IPS-20b (cell line): ENCODE results near the gene PAK1IP1.
"Not testable (repeated sequence)": the region's sequence is repeated elsewhere in the genome, so short reads cannot be mapped to it uniquely, and the experiment has no call there.

Experiments
- H3K27ac ChIP-seq: one replicate; pipeline ENCODE4 v1.5.1; 2013; ENCODE audit warnings: low read length
- H3K27me3 ChIP-seq: 2 replicates; pipeline ENCODE4 v1.6.1; 2013; ENCODE audit warnings: mild to moderate bottlenecking, low read length, inconsistent platforms; ENCODE audit not compliant: insufficient read depth
- H3K36me3 ChIP-seq: 2 replicates; pipeline ENCODE4 v1.6.1; 2013; ENCODE audit warnings: low read depth, mild to moderate bottlenecking, inconsistent platforms, low read length, moderate library complexity; ENCODE audit not compliant: insufficient read depth
- H3K4me1 ChIP-seq: 2 replicates; pipeline ENCODE4 v1.6.1; 2013; ENCODE audit warnings: mild to moderate bottlenecking, control low read depth, inconsistent platforms, low read length, moderate library complexity; ENCODE audit not compliant: insufficient read depth
- H3K4me3 ChIP-seq: 2 replicates; pipeline ENCODE4 v1.5.1; 2013; ENCODE audit warnings: mild to moderate bottlenecking, low read length, inconsistent platforms
- H3K9ac ChIP-seq: 2 replicates; pipeline ENCODE4 v1.6.1; 2013; ENCODE audit warnings: low read depth, mild to moderate bottlenecking, inconsistent platforms, low read length, moderate library complexity
- H3K9me3 ChIP-seq: 2 replicates; pipeline ENCODE4 v1.6.1; 2013; ENCODE audit warnings: mild to moderate bottlenecking, low read depth, low read length, inconsistent platforms; ENCODE audit not compliant: insufficient read depth

Gene PAK1IP1

DNA sequence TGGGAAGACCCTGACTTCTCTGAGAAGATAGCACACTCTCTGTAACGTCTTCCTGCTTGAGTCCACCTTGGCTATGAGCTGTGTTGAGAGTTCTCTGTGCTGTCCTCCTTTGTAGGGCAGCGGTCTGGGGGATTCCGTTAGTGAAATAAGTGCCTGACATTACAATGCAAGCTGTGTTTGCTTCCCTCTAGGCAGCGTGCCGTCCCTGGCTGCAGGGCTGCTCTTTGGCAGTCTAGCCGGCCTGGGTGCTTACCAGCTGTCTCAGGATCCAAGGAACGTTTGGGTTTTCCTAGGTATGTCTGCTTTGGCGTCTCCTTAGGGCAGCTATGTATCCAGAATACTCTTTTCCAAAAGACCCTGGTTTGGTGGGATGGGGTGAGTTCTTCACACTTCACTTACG lies 30.9 kb downstream of the PAK1IP1 start:
- no peak overlapping the region for H3K27ac ChIP-seq
- no peaks in the 10 kb centered on the region for H3K27me3 ChIP-seq
- H3K36me3 ChIP-seq = peaks cover 48% of the 10 kb centered on the region
- H3K9ac ChIP-seq = no peak overlapping the region; the same call in 1 of the 2 replicates
- peaks cover 11% of the 10 kb centered on the region for H3K4me1 ChIP-seq
- H3K4me3 ChIP-seq = no peak overlapping the region
- H3K9me3 ChIP-seq = no peaks in the 10 kb centered on the region

DNA sequence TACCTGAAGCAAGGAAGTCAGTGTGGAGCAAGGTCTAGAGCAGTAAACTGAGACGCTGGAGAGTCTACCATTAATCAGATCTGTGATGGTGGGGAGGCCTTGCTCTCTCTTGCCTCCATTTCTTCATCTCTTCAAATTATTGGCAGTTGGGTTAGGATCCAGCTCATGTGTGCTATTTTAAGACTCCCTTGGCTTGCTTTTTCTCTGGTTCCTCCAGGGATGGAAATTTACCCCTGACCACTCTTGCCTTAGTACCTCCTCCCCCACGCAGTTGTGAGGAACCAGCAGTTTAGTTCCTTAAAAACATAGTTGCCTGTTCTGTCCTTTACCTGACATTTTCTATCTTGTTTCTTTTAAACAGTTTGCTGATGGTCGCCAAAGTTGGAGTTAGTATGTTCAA lies 35.5 kb downstream of the PAK1IP1 start:
- Histone ChIP-seq H3K27ac (no peak overlapping the region), H3K4me1 (no peaks in the 10 kb centered on the region), H3K4me3 (no peak overlapping the region), H3K36me3 (peaks cover 73% of the 10 kb centered on the region), H3K9me3 (no peaks in the 10 kb centered on the region), H3K27me3 (no peaks in the 10 kb centered on the region), H3K9ac (no peak overlapping the region)

DNA sequence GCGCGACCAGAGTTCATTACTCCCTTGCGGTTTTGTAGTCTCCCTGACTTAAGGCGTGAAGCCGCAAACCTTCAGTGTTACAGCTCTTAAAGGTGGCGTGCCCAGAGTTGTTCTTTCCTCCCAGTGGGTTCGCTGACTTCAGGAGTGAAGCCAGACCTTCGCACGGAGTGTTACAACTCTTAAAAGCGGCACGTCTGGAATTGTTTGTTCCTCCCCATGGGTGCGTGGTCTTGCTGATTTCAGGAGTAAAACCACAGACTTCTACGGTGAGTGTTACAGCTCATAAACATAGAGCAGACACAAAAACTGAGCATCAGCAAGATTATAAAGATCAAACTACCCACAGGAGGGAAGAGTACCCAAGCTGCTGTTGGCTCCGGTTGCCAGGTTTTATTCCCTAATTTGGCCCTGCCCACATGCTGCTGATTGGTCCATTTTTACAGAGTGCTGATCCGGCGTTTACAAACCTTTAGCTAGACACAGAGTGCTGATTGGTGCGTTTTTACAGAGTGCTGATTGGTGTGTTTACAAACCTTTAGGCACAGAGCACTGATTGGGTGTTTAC lies 38.5 kb downstream of the PAK1IP1 start:
- H3K4me1 ChIP-seq = no peaks in the 10 kb centered on the region
- no peaks in the 10 kb centered on the region for H3K9me3 ChIP-seq
- H3K36me3 ChIP-seq = peaks cover 50% of the 10 kb centered on the region
- no peak overlapping the region for H3K27ac ChIP-seq
- no peak overlapping the region for H3K4me3 ChIP-seq
- H3K27me3 ChIP-seq = no peaks in the 10 kb centered on the region
- H3K9ac ChIP-seq = no peak overlapping the region

DNA sequence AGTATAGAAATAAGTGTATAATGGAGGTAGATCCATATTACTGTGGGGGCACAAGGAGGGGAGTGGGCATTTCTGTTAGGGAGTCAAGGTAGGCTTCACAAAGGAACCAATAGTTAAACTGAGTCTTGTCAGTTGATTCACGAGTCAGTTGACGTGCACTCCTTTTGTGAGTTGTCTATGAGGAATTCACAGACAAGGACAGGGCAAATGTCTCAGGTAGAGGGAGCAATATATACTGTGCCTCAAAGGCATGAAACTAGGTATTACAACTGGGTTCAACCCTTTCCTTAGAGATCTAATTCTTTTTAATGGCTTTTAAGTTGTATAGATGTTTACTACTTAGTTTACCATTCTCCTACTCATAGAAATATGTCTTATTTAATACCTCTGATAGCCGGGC lies 39.1 kb downstream of the PAK1IP1 start:
- Histone ChIP-seq H3K4me1 (no peaks in the 10 kb centered on the region), H3K27me3 (no peaks in the 10 kb centered on the region), H3K36me3 (peaks cover 43% of the 10 kb centered on the region), H3K9me3 (no peaks in the 10 kb centered on the region), H3K9ac (no peak overlapping the region), H3K4me3 (no peak overlapping the region), H3K27ac (no peak overlapping the region)

DNA sequence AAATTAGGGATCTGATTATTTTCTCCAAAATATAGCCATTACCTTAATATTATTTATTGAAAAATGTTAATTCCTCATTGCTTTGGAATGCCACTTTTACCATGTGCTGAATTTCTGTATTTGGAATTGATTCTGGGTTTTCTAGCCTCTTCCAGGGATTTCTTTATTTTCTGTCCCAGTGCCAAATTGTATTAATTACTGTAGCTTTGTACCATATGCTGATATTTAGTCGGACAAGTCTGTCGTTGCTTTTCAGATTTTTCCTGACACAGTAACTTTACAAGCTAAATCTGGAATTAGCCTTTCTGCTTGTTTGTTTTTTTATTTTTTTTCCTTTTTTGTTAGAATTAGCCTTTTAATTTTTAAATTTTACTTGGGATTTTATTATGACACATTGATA lies 42.0 kb downstream of the PAK1IP1 start:
- Histone ChIP-seq H3K4me1 (no peaks in the 10 kb centered on the region), H3K4me3 (no peak overlapping the region), H3K9me3 (no peaks in the 10 kb centered on the region), H3K27ac (no peak overlapping the region), H3K27me3 (no peaks in the 10 kb centered on the region), H3K9ac (no peak overlapping the region), H3K36me3 (peaks cover 18% of the 10 kb centered on the region)

DNA sequence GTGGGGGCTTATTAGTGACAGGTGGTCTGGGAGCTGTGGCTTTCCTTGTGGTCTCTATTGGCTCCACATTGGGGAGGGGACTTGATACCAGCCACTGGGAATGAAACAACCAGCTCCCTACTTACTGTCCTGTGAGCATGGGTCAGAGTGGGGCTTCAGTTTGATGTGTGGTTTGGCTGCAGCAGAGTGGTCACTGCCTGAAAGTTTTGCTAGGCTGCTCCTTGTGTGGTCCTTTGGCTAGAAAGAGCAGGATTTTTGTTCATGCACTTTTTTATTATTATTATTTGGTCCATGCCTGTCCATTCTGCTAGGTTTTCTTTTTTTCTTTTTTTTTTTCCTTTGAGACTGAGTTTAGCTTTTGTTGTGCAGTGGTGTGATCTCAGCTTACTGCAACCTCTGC lies 45.3 kb downstream of the PAK1IP1 start:
- H3K36me3 ChIP-seq = no peaks in the 10 kb centered on the region
- 0 out of 2 replicates have a peak, but pooled peaks cover 2% of the 10 kb centered on the region for H3K4me1 ChIP-seq
- no peak overlapping the region for H3K9ac ChIP-seq
- H3K9me3 ChIP-seq = no peaks in the 10 kb centered on the region
- H3K27me3 ChIP-seq = no peaks in the 10 kb centered on the region
- H3K27ac ChIP-seq = no peak overlapping the region
- no peak overlapping the region for H3K4me3 ChIP-seq

DNA sequence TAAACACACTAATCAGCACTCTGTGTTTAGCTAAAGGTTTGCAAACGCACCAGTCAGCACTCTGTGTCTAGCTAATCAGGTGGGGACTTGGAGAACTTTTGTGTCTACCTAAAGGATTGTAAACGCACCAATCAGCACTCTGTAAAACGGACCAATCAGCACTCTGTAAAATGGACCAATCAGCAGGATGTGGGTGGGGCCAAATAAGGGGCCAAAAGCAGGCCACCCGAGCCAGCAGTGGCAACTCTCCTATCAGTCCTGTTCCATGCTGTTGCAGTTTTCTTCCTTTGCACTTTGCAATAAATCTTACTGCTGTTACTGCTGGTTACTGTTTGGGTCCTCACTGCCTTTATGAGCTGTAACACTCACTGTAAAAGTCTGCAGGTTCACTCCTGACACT lies 46.9 kb downstream of the PAK1IP1 start:
- H3K4me3 ChIP-seq, H3K9ac ChIP-seq, H3K9me3 ChIP-seq, H3K27ac ChIP-seq, H3K36me3 ChIP-seq, H3K27me3 ChIP-seq, H3K4me1 ChIP-seq: not testable (repeated sequence)

DNA sequence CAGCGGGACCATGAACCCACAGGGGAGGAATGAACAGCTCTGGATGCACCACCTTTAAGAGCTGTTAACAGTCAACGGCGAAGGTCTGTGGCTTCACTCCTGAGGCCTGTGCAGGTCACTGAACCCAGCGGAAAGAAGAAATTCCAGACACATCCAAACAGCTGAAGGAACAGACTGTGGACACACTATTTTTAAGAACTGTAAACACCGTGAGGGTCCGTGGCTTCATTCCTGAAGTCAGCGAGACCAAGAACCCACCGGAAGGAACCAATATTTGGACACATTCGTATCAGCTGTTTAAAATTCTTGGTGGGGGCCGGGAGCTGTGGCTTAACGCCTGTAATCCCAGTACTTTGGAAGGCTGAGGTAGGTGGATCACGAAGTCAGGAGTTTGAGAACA lies 47.5 kb downstream of the PAK1IP1 start:
- Histone ChIP-seq H3K9ac (no peak overlapping the region), H3K27ac (no peak overlapping the region), H3K4me3 (no peak overlapping the region), H3K9me3 (no peaks in the 10 kb centered on the region), H3K36me3 (no peaks in the 10 kb centered on the region), H3K4me1 (peaks cover 11% of the 10 kb centered on the region; the same call in 1 of the 2 replicates), H3K27me3 (no peaks in the 10 kb centered on the region)

DNA sequence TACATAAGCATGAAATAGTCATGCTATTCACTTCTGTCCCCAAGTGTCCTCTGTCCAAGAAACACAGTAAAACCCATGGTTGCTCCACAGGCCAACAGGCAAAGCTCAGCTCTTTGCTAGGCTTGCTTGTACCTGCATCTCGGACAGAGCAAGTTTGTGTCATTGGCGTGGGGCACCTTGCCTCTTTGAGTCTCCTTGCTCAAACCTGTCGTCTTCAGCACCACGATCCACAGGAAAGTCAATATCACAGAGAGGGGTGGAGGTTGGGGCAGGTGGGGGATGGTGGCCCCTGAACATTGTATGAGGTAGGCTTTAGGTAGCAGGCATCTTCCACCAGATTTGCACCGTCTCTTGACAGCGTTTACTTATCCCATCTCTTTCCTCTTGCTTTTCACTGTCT lies 48.7 kb downstream of the PAK1IP1 start:
- Histone ChIP-seq H3K36me3 (no peaks in the 10 kb centered on the region), H3K9me3 (no peaks in the 10 kb centered on the region), H3K27me3 (no peaks in the 10 kb centered on the region), H3K27ac (no peak overlapping the region), H3K9ac (no peak overlapping the region), H3K4me3 (no peak overlapping the region), H3K4me1 (peaks cover 12% of the 10 kb centered on the region; the same call in 1 of the 2 replicates)

DNA sequence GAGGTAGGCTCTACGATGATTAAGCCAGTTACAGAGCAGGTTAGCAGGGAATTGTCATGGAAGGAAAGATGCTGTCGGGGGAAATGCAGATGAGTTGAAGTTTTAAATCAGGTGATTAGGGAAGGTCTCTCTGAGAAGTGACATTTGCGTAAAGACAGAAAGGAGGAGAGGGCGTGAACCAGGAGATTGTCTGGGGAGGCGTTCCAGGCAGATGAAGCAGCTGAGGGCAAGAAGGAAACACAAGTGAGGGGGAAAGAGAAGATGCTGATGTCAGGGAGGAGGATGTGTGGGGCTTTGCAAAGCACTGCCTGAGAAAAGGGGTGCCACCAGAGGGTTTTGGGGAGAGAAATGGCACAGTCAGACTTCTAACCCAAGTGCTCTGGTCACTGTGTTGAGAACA lies 50.3 kb downstream of the PAK1IP1 start:
- Histone ChIP-seq H3K4me1 (peaks cover 16% of the 10 kb centered on the region), H3K9ac (no peak overlapping the region), H3K4me3 (no peak overlapping the region), H3K27me3 (no peaks in the 10 kb centered on the region), H3K27ac (no peak overlapping the region), H3K9me3 (no peaks in the 10 kb centered on the region), H3K36me3 (peaks cover 14% of the 10 kb centered on the region)

DNA sequence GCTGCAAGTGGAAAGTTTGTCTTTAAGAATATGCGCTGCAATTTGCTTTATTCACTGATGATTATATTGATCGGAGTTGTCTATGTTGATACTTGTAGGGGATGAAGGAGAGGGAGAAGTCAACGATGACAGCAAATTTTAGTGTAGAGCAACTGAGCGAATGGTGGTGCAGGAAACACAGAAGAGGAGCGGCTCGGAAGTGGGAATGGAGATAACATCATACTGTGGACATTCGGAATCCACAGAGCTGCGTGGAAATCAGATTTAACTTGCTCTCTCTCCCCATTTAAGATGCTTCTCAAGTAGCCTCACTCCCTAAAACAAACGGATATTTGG lies 52.1 kb downstream of the PAK1IP1 start:
- Histone ChIP-seq H3K4me3 (peak overlapping the region; percentile 99), H3K27ac (no peak overlapping the region), H3K9me3 (no peaks in the 10 kb centered on the region), H3K4me1 (peaks cover 16% of the 10 kb centered on the region), H3K27me3 (no peaks in the 10 kb centered on the region), H3K9ac (peak overlapping the region; percentile 73; the same call in 1 of the 2 replicates), H3K36me3 (peaks cover 32% of the 10 kb centered on the region)

DNA sequence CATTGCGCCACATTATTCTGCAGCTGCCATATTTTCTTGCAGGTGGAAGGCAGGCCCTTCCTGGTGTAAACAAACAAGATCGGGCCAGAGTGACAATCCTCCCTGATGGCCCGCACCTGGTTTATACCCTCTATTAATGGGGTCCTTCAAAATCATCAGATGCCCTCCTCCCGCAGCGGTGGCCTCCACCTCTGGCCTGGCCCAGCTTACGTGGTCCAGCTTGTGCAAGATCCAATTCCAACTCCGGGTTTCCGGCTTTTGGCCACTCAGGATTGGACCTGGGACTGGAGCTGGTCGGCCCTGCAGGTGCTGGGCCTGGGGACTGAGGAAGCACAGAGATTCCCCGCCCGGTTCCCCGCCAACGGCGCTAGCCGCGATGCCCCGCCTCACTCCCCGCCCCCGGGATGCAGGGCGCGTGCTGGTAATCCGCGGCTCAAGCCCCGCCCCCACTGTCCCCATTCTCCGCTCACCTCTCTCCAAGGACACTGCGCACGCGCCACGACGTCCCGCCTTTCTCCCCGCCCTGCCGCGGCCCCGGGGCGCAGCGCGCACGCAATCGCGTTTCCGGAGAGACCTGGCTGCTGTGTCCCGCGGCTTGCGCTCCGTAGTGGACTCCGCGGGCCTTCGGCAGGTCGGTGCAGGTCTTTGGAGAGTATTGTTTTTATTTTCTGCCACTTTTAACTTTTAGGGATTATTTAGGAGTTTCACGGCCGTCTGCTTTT lies 52.6 kb downstream of the PAK1IP1 start, which contains the start of gene TMEM14B:
Gene TMEM14B, plus strand, starts transcription at position 555 of the 722 bp plus-strand sequence. CDS start 1,441 bp downstream, outside the sequence.
- Histone ChIP-seq H3K36me3 (peaks cover 33% of the 10 kb centered on the region), H3K4me3 (peak within 1 kb of the TSS; percentile 99), H3K9ac (peak within 1 kb of the TSS; percentile 99), H3K27me3 (no peaks in the 10 kb centered on the region), H3K9me3 (no peaks in the 10 kb centered on the region), H3K4me1 (peaks cover 16% of the 10 kb centered on the region), H3K27ac (peak within 1 kb of the TSS; percentile 14)
